Skin of body (tissue), 2 donors: ENCODE measurements around the gene SLC5A4. TPM values are rescaled to one million over a fixed set of nuclear protein-coding genes. Genes with fewer than 3 reads are reported as not detected.
"Not testable (repeated sequence)": the region's sequence is repeated elsewhere in the genome, so short reads cannot be mapped to it uniquely, and the experiment has no call there.

Experiments
- DNase-seq: peaks from one replicate; lab custom pipeline; 2025; lab: John Stamatoyannopoulos, UW
- total RNA-seq: library from RNA; depleted of rRNA; stranded (reverse); fragments of >200 nt; gene quantifications from one replicate; pipeline ENCODE4 v1.2.3, GENCODE V29; 2014

The SLC5A4 gene
- 0.79 TPM for total RNA-seq

DNA sequence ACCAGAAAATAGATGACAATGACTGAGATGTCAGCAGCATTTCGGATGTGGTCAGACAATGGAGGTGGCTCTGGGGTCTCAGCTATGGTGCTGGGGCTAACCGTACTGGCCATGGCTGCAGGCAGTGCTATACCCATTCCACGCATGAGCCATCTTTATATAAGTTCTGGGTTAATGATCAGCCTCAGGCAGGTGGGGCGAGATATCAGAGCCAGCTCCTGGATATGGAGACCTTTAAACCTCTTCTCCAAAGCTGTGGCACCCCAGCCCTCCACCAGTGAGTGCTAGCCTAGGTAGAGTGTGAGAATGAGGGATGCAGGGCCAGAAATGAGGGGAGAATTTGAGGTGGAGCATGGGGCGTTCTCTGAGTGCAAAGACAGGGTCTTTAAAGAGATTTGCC is at the start of gene SLC5A4:
Gene SLC5A4 (minus strand): TSS at position 131 of the 400 bp plus-strand sequence. CDS start 18 bp downstream, at position 113.
- DNase-seq, result no peak

DNA sequence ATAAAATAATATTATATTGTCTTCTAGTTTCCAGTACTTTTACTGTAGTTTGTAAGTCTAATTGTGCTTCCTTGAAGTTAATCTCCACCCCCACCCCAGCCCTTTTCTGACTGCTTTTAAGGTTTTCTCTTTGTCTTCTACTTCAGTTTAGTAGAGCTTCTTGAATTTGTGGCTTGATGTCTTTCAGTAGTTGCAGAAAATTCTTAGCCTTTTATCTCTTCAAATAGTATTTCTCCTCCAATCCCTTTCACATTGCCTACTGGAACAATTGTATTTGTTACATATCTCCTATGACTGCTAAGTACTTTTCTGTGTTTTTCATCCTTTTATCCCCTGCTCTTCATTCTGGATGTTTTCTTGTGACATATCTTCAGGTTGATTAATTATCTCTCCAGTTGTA is 38.8 kb upstream of the SLC5A4 start:
- not testable (repeated sequence) for DNase-seq

DNA sequence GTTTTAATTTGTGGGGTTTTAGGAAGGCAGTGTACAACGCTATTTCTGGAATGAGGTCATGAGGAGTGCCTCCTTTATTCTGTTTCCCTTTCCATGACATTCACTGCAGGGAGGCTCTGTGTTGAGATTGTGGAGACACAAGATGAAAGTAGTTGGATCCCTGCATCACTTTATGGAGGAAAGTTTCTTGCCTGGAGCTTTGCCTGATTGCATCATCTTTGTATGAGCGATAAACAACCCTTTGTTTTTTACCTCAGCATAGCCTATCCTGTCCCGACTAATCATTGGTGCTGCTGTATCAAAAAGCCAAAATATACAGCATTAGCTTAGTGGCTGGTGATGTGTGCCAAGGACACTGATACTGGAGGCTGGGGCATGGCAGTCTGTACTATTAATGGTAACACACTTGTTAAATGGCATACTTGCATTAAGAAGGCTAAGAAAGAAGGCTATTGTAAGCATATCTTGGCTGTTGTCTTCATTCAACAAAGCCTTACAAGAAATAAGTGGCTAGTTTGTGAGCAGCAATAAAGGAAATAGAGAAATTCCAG is 31.2 kb upstream of the SLC5A4 start:
- no peak for DNase-seq

DNA sequence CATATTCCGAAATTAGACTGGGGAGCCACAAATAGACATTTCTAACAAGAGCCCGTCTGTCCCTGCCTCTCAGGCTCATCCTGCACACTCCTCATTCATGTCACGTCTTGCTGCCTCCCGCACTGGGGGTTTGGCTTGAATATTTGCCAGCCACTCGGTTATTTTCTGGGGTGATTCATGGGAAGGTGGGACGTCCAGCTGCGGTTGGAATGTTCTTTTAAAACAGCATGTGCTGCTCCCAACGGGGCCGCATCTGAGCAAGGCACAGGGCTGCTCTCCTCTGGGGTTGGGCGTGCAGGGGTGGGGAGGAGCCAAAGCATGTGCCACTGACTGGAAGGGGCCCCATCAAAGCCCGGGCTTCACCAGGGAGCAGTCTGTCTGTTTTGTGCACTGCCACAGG is 25.9 kb upstream of the SLC5A4 start:
- DNase-seq, result no peak

DNA sequence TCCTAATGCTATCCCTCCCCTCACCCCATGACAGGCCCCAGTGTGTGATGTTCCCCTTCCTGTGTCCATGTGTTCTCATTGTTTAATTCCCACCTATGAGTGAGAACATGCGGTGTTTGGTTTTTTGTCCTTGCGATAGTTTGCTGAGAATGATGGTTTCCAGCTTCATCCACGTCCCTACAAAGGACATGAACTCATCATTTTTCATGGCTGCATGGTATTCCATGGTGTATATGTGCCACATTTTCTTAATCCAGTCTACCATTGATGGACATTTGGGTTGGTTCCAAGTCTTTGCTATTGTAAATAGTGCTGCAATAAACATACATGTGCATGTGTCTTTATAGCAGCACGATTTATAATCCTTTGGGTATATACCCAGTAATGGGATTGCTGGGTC is 20.2 kb upstream of the SLC5A4 start:
- DNase-seq, result not testable (repeated sequence)

DNA sequence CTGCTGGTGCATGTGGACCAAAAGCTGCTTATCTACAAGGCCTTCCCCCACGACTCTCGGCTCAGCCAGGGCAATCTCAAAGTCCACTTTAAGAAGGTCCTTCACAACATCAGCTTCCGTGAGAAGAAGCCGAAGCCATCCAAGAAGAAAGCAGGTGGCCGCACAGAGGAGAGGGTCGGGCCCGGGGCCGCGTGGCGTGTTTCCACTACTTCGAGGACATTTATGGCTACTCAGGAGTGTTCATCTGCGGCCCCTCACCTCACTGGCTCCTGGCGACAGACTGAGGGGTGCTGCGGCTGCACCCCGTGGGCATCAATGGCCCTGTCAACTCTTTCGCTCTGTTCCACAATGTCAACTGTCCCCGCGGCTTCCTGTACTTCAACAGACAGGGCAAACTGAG is 16.2 kb upstream of the SLC5A4 start:
- DNase-seq, result no peak

DNA sequence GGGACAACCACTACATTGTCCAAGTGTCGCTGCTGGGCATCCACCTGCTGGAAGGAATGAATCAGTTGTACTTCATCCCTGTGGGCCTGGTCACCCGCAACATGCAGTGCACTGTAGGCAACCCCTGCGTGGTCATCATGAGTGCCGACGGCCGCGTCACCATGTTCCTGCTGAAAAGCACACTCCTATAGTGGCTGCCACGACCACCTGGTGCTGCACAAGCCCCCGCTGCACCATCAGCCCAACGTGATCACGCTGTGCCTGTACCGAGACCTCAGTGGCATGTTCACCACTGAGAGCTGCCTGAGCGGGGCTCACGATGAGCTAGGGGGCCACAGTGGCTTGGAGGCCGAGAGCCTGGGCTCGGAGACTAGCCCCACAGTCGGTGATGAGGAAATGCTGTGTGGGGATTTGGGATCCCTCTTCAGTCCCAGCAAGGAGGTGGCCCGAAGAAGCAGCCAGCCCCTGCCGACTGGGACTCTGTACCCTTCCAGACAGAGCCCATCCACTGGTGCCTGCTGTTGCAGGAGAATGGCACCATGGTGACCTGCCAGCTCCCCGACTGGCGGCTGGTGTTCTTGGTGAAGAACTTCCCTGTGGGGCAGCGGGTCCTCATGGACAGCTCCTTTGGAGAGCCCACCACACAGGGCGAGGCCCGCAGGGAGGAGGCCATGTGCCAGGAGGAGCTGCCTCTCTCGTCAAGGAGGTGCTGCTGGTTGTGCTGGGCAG is 15.7 kb upstream of the SLC5A4 start:
- DNase-seq, result no peak

DNA sequence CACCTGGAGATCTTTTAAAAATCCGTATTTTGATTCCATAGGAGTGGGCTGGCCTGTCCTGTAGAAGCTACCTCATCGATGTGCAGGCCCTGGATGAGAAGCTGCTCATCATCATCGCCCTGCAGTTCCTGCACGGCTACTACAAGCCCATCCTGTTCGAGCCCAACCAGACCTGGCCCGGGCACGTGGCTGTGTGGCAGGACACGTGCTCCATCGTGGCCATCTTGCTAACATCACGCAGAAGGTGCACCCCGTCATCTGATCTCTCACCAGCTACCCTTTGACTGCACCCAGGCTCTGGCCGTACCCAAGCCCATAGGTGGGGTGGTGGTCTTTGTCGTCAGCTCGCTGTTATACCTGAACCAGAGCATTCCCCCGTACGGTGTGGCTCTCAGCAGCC is 14.2 kb upstream of the SLC5A4 start:
- DNase-seq, result no peak

DNA sequence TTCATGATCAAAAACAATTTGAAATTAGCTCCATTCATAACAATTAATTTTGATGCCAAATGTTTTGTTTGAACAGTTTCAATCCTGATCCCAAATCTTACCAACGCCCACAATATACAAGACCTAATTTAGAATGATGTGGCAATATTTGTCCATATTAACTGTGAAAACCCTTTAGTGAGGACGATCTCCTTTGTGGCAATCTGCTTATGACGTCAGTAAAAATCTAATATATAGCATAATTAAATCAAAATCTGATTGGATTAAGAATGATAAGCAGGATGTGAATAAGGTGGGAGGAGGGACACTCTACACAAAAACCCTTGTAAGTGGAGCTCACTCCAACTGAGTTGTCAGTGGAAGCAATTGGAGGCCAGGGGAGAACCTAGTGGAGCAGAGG is 11.9 kb upstream of the SLC5A4 start:
- DNase-seq, result no peak

DNA sequence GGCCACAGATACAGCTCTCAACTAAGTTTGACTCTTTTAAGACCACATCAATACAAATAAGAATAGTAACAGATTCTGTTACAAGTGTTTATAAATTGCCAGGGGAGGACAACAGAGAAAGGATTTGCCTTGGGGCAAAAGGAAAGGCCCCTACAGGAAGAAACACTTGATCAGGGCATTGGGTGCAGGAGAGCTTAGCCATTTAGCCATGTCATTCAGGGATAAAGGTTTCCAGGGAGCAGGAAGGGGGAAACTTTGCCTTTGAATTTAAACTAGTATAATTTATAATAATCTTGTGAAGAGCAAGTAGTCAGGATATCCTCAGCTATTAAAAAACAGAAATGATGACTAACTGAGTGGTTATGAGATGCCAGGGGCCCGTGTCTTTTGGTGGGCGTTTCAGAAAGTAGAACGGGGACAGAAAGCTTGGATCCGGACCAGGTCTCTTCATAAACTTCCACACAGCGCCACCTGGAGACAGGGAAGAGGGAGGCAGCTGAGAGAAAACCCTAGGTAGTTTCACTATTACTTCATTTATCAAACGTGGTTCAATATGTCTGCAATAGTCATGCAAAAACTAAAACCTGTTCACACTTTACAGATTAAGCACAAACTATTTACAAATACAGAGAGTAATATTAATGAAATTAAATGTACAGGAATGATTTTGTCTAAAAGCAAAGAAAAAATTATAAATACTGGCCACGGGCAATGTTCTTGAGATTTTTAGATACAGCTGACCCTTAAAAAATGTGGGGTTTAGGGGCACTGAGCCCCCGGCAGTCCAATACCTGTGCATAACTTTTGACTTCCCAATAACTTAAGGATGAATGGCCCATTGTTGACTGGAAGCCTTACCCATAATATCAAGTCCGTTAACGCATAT is 11.0 kb upstream of the SLC5A4 start:
- DNase-seq, result peak; percentile 34

DNA sequence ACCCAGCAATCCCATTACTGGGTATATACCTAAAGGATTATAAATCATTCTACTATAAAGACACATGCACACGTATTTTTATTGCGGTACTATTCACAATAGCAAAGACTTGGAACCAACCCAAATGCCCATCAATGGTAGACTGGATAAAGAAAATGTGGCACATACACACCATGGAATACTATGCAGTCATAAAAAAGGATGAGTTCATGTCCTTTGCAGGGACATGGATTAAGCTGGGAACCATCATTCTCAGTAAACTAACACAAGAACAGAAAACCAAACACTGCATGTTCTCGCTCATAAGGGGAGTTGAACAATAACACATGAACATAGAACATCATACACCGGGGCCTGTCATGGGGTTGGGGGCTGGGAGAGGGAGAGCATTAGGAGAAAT is 8.5 kb upstream of the SLC5A4 start:
- DNase-seq, result not testable (repeated sequence)

DNA sequence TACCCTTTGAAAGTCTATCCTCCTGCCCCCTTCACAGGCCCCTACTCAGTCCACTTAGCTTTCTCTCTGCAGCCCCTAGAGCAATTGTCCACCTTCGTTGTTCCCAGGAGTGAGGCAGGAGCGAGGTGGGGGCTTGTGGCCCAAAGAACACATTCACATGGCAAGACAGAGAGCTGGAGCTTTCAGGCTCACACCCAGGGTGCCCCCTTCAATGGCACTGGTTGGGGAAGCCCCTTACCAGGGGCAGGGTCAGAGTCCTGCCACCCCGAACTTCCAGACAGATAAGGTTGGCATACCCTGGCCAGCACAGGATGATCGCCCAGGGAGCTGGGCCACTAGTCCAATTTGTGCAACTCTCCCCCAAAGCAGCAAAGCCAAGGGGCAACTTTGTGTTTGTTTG is 6.2 kb upstream of the SLC5A4 start:
- no peak for DNase-seq

DNA sequence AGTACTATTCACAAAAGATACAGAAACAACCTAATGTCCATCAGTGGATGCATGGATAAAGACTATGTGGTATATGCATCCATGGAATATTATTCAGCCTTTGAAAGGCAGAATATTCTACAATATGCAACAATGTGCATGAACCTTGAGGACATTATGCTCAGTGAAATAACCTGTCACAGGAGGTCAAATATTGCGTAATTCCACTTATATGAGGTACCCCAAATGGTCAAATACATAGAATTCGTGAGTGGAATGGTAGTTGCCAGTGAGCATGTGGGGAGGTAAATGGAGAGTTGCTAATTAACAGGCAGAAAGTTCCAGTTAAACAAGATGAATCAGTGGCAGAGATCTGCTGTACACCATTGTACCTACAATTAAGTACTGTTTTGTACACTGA is 3.6 kb upstream of the SLC5A4 start:
- DNase-seq, result no peak

DNA sequence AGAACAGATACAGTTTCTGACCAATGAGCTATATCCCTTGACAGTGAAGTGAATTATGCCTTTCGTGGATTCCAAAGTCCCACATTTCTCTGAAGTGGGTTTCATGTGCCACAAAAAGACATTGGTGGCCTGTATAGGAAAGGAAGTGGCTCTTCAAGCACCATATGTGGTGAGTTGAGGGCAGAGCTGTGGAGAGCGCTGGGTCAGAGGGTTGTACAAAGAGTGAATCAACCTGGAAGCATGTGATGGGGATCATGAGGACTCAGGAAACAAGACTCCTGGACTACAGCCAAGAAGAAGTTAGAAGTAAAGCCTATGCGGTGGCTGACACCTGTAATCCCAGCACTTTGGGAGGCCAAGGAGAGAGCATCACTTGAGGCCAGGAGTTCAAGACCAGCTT is 579 bp upstream of the SLC5A4 start:
- no peak for DNase-seq

DNA sequence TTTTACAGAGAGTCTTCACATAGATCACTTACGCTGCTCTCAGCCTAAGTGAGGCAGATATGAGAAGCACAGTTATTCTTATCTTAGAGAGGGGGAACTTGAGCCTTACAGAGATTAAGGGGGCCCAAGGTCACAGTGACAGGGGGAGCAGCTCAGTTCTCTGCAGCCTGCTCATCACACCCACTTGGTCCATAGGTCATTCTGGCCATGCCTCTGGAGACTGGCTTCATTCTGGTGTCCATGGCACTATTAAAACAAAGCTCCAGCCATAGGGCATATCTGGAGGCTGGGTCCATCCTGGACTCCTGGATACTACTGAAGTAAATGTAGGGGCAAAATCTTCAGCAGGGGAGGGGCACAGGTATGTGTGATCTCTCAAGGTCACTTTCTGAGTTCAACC is 5.9 kb downstream of the SLC5A4 start:
- no peak for DNase-seq

DNA sequence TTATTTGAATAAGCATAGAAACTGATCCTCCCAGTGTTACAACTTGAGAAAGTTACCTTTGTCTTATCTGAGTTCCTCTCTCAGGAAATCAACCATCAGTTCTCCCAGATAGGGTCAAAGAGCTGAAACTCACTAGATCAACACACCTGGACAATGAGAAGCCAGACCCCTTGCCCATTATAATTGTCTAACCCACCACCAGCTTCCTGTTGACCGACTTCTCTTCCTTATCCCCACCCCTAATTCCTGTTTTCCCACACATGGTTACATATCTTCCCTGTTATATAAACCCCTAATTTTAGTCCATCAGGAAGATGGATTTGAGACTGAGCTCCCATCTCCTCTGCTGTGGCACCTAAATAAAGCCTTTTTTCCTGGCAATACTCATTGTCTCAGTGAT is 6.9 kb downstream of the SLC5A4 start:
- no peak for DNase-seq

DNA sequence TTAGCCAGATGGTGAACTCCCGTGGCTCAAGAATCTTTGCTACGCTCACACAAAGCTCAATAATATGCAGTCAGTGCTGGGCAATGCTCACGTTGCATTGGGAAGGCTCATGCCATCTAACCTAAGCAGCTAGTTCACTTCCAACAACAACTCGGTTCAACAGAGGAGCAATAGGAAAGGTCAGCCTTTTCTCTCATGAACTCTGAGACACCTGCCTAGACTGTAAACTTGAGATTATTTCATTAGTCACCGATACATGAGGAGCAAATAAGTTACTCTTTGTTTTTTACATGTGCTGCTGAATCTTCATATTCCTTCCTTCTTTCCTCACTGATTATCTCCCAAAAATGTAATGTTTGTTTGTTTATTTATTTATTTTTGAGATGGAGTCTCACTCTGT is 9.0 kb downstream of the SLC5A4 start:
- no peak for DNase-seq

DNA sequence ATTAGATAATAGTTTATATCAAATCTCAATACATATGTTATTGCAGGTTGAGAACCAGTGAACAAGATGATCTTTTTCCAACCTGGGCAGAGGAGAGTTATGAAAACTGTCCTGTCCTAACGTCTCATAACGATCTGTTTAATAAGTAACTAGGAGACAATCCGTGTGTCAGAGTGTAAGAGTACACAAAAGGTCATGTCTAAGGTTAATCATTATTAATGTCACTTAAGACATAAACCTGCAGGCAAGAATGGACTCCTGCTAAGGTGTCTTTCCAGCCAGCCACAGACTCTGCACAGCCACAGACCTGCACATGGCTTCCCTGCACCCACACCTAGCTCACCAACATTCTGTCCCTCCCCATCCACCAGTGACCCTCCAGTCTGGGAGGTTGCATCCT is 10.1 kb downstream of the SLC5A4 start:
- no peak for DNase-seq

DNA sequence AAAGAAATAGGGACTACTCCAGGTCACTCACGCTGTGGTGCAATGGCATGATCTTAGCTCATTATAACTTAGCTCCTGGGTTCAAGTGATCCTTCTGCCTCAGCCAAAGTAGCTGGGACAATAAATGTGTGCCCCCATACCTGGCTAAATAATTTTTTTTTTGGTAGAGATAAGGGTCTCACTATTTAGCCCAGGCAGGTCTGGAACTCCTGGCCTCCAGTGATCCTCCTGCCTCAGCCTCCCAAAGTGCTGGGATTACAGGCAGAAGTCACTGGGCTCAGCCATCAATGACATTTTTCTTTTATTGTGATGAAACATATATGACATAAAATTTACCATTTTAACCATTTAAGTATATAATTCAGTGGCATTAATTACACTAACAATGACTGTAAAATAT is 10.6 kb downstream of the SLC5A4 start:
- no peak for DNase-seq

DNA sequence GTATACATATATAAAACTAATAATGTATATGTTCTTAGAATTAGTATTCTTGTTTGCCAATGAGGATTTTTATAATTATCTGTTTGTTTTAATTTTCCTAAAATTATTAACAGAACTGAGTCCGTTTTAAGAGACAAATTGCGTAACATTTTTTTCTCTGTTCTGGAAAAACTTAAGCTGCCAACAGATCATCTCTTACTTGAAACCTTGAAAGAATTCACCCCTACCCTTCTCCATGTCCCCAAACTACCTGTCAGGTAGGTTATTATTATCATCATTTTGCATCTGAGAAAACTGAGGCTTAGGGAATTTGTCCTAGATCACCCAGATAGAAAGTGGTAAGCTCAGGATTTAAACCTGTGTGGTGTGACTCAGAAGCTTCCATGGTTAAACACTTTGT is 14.7 kb downstream of the SLC5A4 start:
- no peak for DNase-seq

DNA sequence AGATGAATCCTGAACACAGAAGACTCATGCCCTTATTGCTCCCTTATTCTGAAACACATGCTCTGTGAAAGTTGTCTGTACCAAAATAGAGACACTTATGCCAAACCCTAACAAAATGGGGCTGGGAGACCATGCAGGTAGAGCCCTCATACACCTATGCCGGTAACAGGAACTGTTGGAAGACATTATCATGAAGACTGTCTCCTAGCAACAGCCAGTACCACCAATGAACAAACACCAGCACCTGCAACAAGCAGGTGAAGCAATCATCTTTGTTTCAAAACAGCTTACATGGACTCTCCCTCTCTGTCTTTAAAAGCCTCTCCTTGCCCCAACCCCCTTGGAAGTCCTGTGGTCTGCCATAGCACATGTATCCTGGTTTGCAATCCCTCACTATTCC is 17.2 kb downstream of the SLC5A4 start:
- DNase-seq, result no peak

DNA sequence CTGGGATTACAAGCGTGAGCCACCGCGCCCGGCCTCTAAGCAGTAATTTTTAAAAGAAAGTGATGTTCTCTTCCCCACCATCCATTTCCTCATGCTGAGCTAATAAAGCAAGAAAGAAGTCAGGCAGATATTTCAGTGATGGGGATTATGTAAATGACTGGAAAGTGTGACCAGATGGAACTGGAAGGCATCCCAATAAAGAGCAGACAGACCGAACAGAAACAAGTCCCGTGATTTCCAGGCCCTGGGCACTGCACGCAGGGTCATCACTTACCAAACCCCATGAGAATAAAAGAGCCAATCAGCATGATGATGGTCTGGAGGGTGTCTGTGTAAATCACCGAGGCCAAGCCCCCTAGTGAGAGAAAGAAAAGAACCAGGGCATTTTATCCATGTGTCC is 18.2 kb downstream of the SLC5A4 start:
- no peak for DNase-seq

DNA sequence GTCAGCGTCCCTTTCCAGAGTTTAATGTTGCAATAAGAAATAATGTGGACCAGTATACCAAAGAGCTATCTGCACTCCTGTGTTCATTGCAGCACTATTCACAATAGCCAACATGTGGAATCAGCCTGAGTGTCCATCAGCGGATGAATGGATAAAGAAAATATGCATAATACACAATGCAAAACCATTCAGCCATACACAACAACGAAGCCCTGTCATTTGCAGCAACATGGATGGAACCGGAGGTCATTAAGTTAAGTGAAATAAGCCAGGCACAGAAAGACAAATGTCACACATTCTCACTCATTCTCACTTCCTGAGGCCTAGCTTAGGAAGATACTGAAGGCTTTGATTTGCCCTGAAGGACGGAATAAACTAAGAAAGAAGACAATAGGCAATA is 22.1 kb downstream of the SLC5A4 start:
- no peak for DNase-seq
